ENCODE measurements around the gene TRAPPC14. TPM values are rescaled to one million over a fixed set of nuclear protein-coding genes. Genes with fewer than 3 reads are reported as not detected.
A peak's percentile ranks its signal among the peaks of the same experiment; 100 is the strongest.

TRAPPC14 gene
- total and polyA plus RNA-seq, 2 of the 13 experiments (the other 11 are each of a cell fraction or from before 2014, with no cell fraction given) = 4.7 to 9.6 TPM

- TF ChIP-seq ZNF512B (CRISPR knock-in tag; IDR thresholded peaks at IDR 0.05; ENCODE audit: borderline replicate concordance) (no peak), ZNF746 (CRISPR knock-in tag; IDR thresholded peaks at IDR 0.05) (peak; percentile 51; the same call in 1 of the 2 replicates)
Measured at GRCh38 chr7:100127866-100128636, 30.5 kb downstream of the TRAPPC14 start (continued).

GRCh38 chr7:100126931-100127865, 31.3 kb downstream of the TRAPPC14 start, which contains the start of gene MBLAC1:
Gene MBLAC1 (plus strand): TSS chr7:100126967. CDS start chr7:100127396, 429 bp downstream.
- no peaks in the 10 kb centered on the region for H4K20me1 ChIP-seq (ENCODE audit: insufficient read depth, low read length)
- intact Hi-C loops (cut with micrococcal nuclease; ENCODE audit: unreplicated experiment) (loop anchor here (5.0 kb wide), 1 partner anchor 45 kb away; the partner anchor contains the start of gene ZNF3), in situ Hi-C loops (cut with HindIII; ENCODE audit: extremely low pct_ligation_motif_present, low pct_unique_long_range_greater_than_20kb) (no loop called here)
- no peak within 1 kb of the TSS for H2AFZ ChIP-seq (ENCODE audit: low read length)
- DNase-seq (ENCODE audit: low spot score) (peak; percentile 79), FAIRE-seq (peak; percentile 77), ATAC-seq (peak; percentile 56)
- ChIA-PET POLR2A (interaction anchor here (0.9 to 3.5 kb wide), 6 partner anchors 21 to 309 kb away, joined by 3 to 48 read pairs (median 6); partner anchors contain the start of genes AP4M1, COPS6, LAMTOR4 and MCM7), CTCF (ENCODE audit: low intra/inter-chr PET ratio, low total read pairs) (no interaction called here)
- peak within 1 kb of the TSS; percentile 74 for H3K4me2 ChIP-seq (ENCODE audit: low read depth, low read length)
- peak within 1 kb of the TSS; percentile 88 for H3K9ac ChIP-seq (ENCODE audit: insufficient read depth, low read depth, low read length)
- H3K27ac ChIP-seq (ENCODE audit: extremely low read length, insufficient read depth, low read length) = peak within 1 kb of the TSS; percentile 96
- no peaks in the 10 kb centered on the region for H3K27me3 ChIP-seq (ENCODE audit: control insufficient read depth in 1 of 2, insufficient read depth in 2 of 2, low read length in 2 of 2)
- WGBS (ENCODE audit: low lambda C conversion rate) = 0% methylated on average over 27 of the region's 85 CpGs
- H3K9me3 ChIP-seq (ENCODE audit: low read length) = no peaks in the 10 kb centered on the region
- peaks cover 55% of the 10 kb centered on the region for H3K4me1 ChIP-seq (ENCODE audit: insufficient read depth, low read length)
- no peaks in the 10 kb centered on the region for H3K36me3 ChIP-seq (replicated peaks in 1 of 2; ENCODE audit: control insufficient read depth in 1 of 2, insufficient read depth in 2 of 2, low read length in 2 of 2)
- H3K4me3 ChIP-seq (replicated peaks in 1 of 3; ENCODE audit: insufficient read depth in 1 of 3, low read depth in 2 of 3, low read length in 3 of 3) = peak within 1 kb of the TSS; percentile 74 to 92 (median 84)
- no TSS peak for BruUV-seq (replicated peaks)
- H3K79me2 ChIP-seq (ENCODE audit: insufficient read depth, low read length) = peaks cover 5% of the 10 kb centered on the region
- TF ChIP-seq ZBTB7B (CRISPR knock-in tag; IDR thresholded peaks at IDR 0.05) = no peak; the same call in 1 of the 2 replicates
- peak; percentile 4; the same call in 1 of the 2 replicates for TF ChIP-seq ZNF788 (CRISPR knock-in tag; IDR thresholded peaks at IDR 0.05; ENCODE audit: borderline replicate concordance)
- no peak for TF ChIP-seq U2AF2 (IDR thresholded peaks at IDR 0.05; ENCODE audit: low read depth, low read length)
- 0 out of 2 replicates have a peak, but pooled peaks have one; percentile 34 for TF ChIP-seq ZNF343 (CRISPR knock-in tag; IDR thresholded peaks at IDR 0.05)
- peak; percentile 59; the same call in 1 of the 2 replicates for TF ChIP-seq ZBTB43 (CRISPR knock-in tag; conservative IDR thresholded peaks at IDR 0.05)
- TF ChIP-seq DNMT1 (CRISPR knock-in tag; IDR thresholded peaks at IDR 0.05) = peak; percentile 76; the same call in 1 of the 2 replicates
- TF ChIP-seq ZNF30 (CRISPR knock-in tag; IDR thresholded peaks at IDR 0.05) = no peak
- TF ChIP-seq ZNF589 (CRISPR knock-in tag; conservative IDR thresholded peaks at IDR 0.05) = peak; percentile 81; the same call in 1 of the 2 replicates
- TF ChIP-seq CEBPB (IDR thresholded peaks at IDR 0.05; ENCODE audit: borderline replicate concordance, low read depth, low read length) = no peak; the same call in 1 of the 2 replicates
- TF ChIP-seq HMG20B (CRISPR knock-in tag; conservative IDR thresholded peaks at IDR 0.05) = no peak
- TF ChIP-seq MAFK (conservative IDR thresholded peaks at IDR 0.05 in 1 of 2, IDR thresholded peaks at IDR 0.05 in 1 of 2; ENCODE audit: low read length in 2 of 2) = no peak
- TF ChIP-seq SMC3 (IDR thresholded peaks at IDR 0.05; ENCODE audit: low read length) = no peak
- peak; percentile 32; the same call in 1 of the 2 replicates for TF ChIP-seq ZNF441 (CRISPR knock-in tag; IDR thresholded peaks at IDR 0.05; ENCODE audit: borderline replicate concordance)
- TF ChIP-seq SP2 (CRISPR knock-in tag; IDR thresholded peaks at IDR 0.05) = peak; percentile 38; the same call in 1 of the 2 replicates

Data from HepG2 (cell line).